ENCODE data around the gene ILRUN. TPM values are rescaled to one million over a fixed set of nuclear protein-coding genes. Genes with fewer than 3 reads are reported as not detected.

ILRUN gene
- total and polyA plus RNA-seq, 9 of the 15 experiments (the other 6 are each of a cell fraction or from before 2014, with no cell fraction given), result 24.9 to 78.9 (median 53.4) TPM

DNA sequence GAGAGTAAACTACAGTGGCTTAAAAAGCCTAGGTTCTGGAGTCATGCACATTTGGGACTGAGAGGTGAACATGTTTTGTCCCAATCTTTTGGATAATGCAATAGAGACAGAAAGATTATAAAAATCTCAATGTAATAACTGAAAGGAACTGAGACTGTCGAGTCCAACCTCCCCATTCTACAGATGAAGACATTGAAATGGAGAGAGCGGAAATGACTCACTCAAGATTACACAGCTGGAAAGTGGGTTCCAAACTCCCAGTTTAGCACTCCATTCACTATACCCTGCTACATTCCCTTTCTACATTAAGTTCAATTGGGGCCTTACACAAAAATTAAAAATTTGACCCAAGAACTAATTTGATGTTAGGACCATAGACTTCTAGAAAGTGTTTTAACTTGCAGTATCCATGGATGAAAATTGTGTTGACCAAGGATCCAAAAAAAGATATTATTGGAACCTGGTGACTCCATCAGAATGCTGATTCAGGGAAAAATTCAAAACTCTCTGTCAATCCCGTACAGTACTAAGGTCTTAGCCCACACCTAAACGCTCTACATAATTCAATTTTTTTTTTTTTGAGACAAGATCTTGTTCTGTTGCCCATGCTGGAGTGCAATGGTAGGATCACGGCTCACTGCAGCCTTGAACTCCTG lies 1.5 kb upstream of the ILRUN start (continued):
- TF ChIP-seq TRIM24 (IDR thresholded peaks at IDR 0.05), result no peak
- no peak for TF ChIP-seq SMC3 (conservative IDR thresholded peaks at IDR 0.05; ENCODE audit: insufficient read depth, low read depth, low read length)
- no peak for TF ChIP-seq ZNF324 (CRISPR knock-in tag; IDR thresholded peaks at IDR 0.05)
- no peak for TF ChIP-seq NCOA2 (IDR thresholded peaks at IDR 0.05; ENCODE audit: partially characterized antibody in 2 of 2)
- TF ChIP-seq TAF7 (tag; IDR thresholded peaks at IDR 0.05), result no peak
- TF ChIP-seq ILK (tag; IDR thresholded peaks at IDR 0.05; ENCODE audit: borderline replicate concordance, low read depth), result no peak
- no peak for TF ChIP-seq NCOA1 (IDR thresholded peaks at IDR 0.05; ENCODE audit: low read depth)
- no peak for TF ChIP-seq ZNF717 (CRISPR knock-in tag; IDR thresholded peaks at IDR 0.05)
- TF ChIP-seq HNRNPH1 (optimal IDR thresholded peaks at IDR 0.05; ENCODE audit: low read depth, low read length), result no peak
- no peak for TF ChIP-seq BHLHE40 (IDR thresholded peaks at IDR 0.05; ENCODE audit: low read length)
- no peak for TF ChIP-seq CBFA2T3 (IDR thresholded peaks at IDR 0.05)
- no peak for TF ChIP-seq ZNF146 (CRISPR knock-in tag; IDR thresholded peaks at IDR 0.05; ENCODE audit: unreplicated experiment)
- no peak for TF ChIP-seq RBM17 (IDR thresholded peaks at IDR 0.05; ENCODE audit: borderline replicate concordance, low read depth, low read length)
- TF ChIP-seq XRCC5 (IDR thresholded peaks at IDR 0.05; ENCODE audit: low read depth, low read length), result no peak
- TF ChIP-seq CREM (IDR thresholded peaks at IDR 0.05; ENCODE audit: low read depth), result peak; percentile 47; the same call in 1 of the 2 replicates
- 0 out of 4 replicates have a peak, but pooled peaks of 1 of the 2 experiments have one; percentile 14 for TF ChIP-seq FOXA3 (CRISPR knock-in tag; conservative IDR thresholded peaks at IDR 0.05 in 1 of 2, IDR thresholded peaks at IDR 0.05 in 1 of 2)
- no peak for TF ChIP-seq SMARCB1 (IDR thresholded peaks at IDR 0.05; ENCODE audit: insufficient read length, low read depth)
- TF ChIP-seq ARID2 (IDR thresholded peaks at IDR 0.05), result no peak
- TF ChIP-seq SOX6 (IDR thresholded peaks at IDR 0.05), result no peak
- TF ChIP-seq HDAC3 (IDR thresholded peaks at IDR 0.05; ENCODE audit: borderline replicate concordance, partially characterized antibody), result peak; percentile 9
- TF ChIP-seq MCM3 (IDR thresholded peaks at IDR 0.05), result no peak
- TF ChIP-seq JUN (IDR thresholded peaks at IDR 0.05; ENCODE audit: borderline replicate concordance, low read depth, low read length), result peak; percentile 83
- no peak for TF ChIP-seq JUN (CRISPR knock-in tag; IDR thresholded peaks at IDR 0.05; ENCODE audit: borderline replicate concordance)
- TF ChIP-seq, protein P1, sequence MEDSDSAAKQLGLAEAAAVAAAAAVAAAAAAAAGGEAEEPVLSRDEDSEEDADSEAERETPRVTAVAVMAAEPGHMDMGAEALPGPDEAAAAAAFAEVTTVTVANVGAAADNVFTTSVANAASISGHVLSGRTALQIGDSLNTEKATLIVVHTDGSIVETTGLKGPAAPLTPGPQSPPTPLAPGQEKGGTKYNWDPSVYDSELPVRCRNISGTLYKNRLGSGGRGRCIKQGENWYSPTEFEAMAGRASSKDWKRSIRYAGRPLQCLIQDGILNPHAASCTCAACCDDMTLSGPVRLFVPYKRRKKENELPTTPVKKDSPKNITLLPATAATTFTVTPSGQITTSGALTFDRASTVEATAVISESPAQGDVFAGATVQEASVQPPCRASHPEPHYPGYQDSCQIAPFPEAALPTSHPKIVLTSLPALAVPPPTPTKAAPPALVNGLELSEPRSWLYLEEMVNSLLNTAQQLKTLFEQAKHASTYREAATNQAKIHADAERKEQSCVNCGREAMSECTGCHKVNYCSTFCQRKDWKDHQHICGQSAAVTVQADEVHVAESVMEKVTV (CRISPR knock-in tag; IDR thresholded peaks at IDR 0.05), result no peak

Data from K562 (cell line).